Cardiac muscle cell (in vitro differentiated cells and primary cell): ENCODE measurements around the gene DHX30. TPM values are rescaled to one million over a fixed set of nuclear protein-coding genes. Genes with fewer than 3 reads are reported as not detected.
A peak's percentile ranks its signal among the peaks of the same experiment; 100 is the strongest.
"Not testable (repeated sequence)": the region's sequence is repeated elsewhere in the genome, so short reads cannot be mapped to it uniquely, and the experiment has no call there.

Experiments used
- DNase-seq, 2 donors: peaks; one replicate each; pipeline versions ENCODE4 v3.0.0 to v3.0.0-alpha.2; 2010 to 2017; ENCODE audit warnings: low read depth in 1 of 2, low spot score in 1 of 2
- H3K27ac ChIP-seq: fragments of 200-600 bp; sonication (generic); 2 replicates; pipeline ENCODE4 v1.5.1; 2016
- H3K27me3 ChIP-seq: fragments of 200-600 bp; sonication (generic); 2 replicates; pipeline ENCODE4 v1.6.0; 2016; ENCODE audit warnings: control low read depth
- H3K36me3 ChIP-seq: fragments of 200-600 bp; sonication (generic); 2 replicates; pipeline ENCODE4 v1.5.1; 2016; ENCODE audit warnings: control low read depth
- H3K4me1 ChIP-seq: fragments of 200-600 bp; sonication (generic); 2 replicates; pipeline ENCODE4 v1.8.1; 2017; ENCODE audit warnings: low read depth, mild to moderate bottlenecking, mixed run types
- H3K4me3 ChIP-seq: fragments of 200-600 bp; sonication (generic); 2 replicates; pipeline ENCODE4 v1.5.1; 2016; ENCODE audit warnings: mild to moderate bottlenecking
- H3K9me3 ChIP-seq: fragments of 200-600 bp; sonication (generic); 2 replicates; pipeline ENCODE4 v1.5.1; 2017; ENCODE audit warnings: low read depth, mild to moderate bottlenecking, control low read depth
- polyA plus RNA-seq: library from polyadenylated mRNA; unstranded; fragments of >200 nt; fragmentation: Nextera tagmentation; extraction: Ambion mirVana; gene quantifications from 2 replicates; pipeline ENCODE4 v1.2.1, GENCODE V29; 2016
- total RNA-seq: library from RNA; depleted of rRNA; stranded (reverse); fragments of >200 nt; gene quantifications from 2 replicates; pipeline ENCODE4 v1.2.3, GENCODE V29; 2016
- TF ChIP-seq, protein P1 (sequence below): IDR thresholded peaks from 2 replicates; pipeline ENCODE4 v1.5.1; 2012; ENCODE audit warnings: low read depth, mild to moderate bottlenecking, low read length

DHX30 gene, protein sequence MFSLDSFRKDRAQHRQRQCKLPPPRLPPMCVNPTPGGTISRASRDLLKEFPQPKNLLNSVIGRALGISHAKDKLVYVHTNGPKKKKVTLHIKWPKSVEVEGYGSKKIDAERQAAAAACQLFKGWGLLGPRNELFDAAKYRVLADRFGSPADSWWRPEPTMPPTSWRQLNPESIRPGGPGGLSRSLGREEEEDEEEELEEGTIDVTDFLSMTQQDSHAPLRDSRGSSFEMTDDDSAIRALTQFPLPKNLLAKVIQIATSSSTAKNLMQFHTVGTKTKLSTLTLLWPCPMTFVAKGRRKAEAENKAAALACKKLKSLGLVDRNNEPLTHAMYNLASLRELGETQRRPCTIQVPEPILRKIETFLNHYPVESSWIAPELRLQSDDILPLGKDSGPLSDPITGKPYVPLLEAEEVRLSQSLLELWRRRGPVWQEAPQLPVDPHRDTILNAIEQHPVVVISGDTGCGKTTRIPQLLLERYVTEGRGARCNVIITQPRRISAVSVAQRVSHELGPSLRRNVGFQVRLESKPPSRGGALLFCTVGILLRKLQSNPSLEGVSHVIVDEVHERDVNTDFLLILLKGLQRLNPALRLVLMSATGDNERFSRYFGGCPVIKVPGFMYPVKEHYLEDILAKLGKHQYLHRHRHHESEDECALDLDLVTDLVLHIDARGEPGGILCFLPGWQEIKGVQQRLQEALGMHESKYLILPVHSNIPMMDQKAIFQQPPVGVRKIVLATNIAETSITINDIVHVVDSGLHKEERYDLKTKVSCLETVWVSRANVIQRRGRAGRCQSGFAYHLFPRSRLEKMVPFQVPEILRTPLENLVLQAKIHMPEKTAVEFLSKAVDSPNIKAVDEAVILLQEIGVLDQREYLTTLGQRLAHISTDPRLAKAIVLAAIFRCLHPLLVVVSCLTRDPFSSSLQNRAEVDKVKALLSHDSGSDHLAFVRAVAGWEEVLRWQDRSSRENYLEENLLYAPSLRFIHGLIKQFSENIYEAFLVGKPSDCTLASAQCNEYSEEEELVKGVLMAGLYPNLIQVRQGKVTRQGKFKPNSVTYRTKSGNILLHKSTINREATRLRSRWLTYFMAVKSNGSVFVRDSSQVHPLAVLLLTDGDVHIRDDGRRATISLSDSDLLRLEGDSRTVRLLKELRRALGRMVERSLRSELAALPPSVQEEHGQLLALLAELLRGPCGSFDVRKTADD
- total RNA-seq: 118 and 120 TPM in 2 replicates
- polyA plus RNA-seq: 86.4 and 94.4 TPM in 2 replicates

DNA sequence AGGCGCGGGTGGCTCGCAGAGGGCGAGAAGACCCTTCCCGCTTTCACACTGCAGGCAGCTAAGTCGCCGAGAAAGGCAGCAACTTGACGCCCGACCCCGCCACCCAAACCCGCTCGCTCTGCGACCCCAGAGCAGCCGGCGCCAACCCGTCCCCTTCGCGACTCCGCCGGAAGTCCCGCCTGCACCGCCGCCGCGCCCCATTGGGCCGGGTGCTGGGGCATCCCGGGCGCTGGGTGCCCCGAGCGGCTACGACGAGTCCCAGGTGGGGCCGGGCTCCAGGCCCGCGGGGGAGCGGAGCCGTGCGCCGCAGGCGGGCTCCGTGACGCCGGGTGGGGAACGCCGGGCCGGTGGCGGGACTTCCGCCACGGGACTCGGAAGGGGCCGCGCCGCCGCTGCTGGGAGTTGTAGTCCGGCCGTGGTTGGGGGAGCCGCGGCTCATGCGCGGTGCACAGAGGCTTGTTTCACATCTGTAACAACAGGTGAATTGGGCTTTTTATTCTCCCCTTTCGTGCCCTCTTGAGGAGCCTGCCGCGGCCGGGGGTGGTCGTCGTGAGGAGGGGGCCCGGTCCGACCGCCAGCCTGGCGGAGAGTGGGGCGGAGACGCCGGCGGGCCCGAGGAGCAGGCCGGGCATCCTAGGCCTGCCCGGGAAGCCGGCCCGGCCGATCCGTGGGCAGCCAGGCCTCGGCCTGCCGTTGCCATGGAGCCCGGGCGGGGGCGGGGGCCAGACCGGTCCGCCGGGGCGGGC lies at the start of gene DHX30:
Gene DHX30, plus strand, starts transcription at position 405 of the 746 bp plus-strand sequence. CDS start 7,546 bp downstream, outside the sequence.
- TF ChIP-seq, protein P1, sequence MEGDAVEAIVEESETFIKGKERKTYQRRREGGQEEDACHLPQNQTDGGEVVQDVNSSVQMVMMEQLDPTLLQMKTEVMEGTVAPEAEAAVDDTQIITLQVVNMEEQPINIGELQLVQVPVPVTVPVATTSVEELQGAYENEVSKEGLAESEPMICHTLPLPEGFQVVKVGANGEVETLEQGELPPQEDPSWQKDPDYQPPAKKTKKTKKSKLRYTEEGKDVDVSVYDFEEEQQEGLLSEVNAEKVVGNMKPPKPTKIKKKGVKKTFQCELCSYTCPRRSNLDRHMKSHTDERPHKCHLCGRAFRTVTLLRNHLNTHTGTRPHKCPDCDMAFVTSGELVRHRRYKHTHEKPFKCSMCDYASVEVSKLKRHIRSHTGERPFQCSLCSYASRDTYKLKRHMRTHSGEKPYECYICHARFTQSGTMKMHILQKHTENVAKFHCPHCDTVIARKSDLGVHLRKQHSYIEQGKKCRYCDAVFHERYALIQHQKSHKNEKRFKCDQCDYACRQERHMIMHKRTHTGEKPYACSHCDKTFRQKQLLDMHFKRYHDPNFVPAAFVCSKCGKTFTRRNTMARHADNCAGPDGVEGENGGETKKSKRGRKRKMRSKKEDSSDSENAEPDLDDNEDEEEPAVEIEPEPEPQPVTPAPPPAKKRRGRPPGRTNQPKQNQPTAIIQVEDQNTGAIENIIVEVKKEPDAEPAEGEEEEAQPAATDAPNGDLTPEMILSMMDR: no peak

DNA sequence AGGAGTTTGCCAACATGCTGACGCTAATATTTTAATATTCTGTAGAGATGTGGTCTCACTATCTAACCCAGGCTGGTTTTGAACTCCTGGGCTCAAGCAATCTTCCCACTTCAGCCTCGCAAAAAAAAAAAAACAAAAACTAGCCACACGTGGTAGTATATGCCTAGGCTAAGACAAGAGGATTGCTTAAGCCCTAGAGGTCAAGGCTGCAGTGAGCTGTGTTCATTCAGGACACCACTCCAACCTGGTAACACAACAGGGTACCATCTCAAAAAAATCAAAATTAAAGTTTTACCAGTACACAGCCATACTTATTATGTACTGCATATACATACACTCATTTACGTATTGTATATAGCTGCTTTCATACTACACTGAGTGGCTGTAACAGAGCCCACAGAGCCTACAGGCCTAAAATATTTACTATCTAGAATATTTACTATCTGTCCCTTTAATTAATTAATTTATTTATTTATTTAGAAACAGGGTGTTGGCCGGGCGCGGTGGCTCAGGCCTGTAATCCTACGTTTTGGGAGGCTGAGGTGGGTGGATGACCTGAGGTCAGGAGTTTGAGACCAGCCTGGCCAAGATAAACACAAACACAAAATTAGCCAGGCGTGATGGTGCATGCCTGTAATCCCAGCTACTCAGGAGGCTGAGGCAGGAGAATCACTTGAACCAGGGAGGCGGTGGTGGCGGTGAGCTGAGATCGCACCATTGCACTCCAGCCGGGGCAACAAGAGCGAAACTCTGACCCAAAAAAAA lies 44.5 kb upstream of the DHX30 start:
- H3K27me3 ChIP-seq: no peaks in the 10 kb centered on the region
- peaks cover 9% of the 10 kb centered on the region for H3K36me3 ChIP-seq
- TF ChIP-seq, protein P1: no peak
- no peak overlapping the region for H3K27ac ChIP-seq
- no peak for DNase-seq
- no peak overlapping the region for H3K4me3 ChIP-seq
- no peaks in the 10 kb centered on the region for H3K4me1 ChIP-seq
- H3K9me3 ChIP-seq: no peaks in the 10 kb centered on the region

More for the DNA sequence above, at the start of gene DHX30:
- Histone ChIP-seq H3K4me3 (peak within 1 kb of the TSS; percentile 74), H3K27me3 (no peaks in the 10 kb centered on the region), H3K4me1 (peaks cover 4% of the 10 kb centered on the region), H3K36me3 (peaks cover 10% of the 10 kb centered on the region), H3K9me3 (no peaks in the 10 kb centered on the region), H3K27ac (peak within 1 kb of the TSS; percentile 96)
- peak; percentile 92 for DNase-seq

DNA sequence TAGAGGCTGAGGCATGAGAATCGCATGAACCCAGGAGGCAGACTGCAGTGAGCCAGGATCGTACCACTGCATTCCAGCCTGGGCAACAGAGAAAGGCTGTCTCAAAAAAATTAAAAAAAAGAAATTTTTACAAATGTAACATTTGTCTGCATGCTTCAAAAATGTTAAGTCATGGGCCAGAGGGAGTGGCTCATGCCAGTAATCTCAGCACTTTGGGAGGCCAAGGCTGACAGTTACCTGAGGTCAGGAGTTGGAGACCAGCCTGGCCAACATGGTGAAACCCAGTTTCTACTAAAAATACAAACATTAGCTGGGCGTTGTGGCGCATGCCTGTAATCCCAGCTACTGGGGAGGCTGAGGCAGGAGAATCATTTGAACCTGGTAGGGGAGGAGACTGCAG lies 42.7 kb upstream of the DHX30 start:
- H3K4me1 ChIP-seq, H3K27me3 ChIP-seq, H3K9me3 ChIP-seq, DNase-seq, H3K4me3 ChIP-seq, H3K27ac ChIP-seq: not testable (repeated sequence)
- H3K36me3 ChIP-seq: peaks cover 13% of the 10 kb centered on the region

DNA sequence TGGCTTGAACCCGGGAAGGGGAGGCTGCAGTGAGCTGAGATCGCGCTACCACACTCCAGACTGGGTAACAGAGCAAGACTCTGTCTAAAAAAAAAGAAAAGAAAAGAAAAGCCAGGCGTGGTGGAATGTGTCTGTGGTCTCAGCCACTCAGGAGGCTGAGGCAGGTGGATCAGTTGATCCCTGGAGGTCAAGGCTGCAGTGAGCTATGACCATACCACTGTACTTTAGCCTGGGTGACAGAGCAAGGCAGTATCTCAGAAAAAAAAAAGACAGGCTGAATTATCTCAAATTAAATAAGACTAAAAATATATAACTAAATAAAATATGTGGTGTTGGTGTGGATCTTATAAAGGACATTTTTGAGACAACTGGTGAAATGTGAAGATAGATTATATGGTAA lies 41.9 kb upstream of the DHX30 start:
- TF ChIP-seq, protein P1: no peak
- no peak overlapping the region for H3K27ac ChIP-seq
- DNase-seq: no peak
- no peaks in the 10 kb centered on the region for H3K9me3 ChIP-seq
- no peaks in the 10 kb centered on the region for H3K4me1 ChIP-seq
- no peak overlapping the region for H3K4me3 ChIP-seq
- no peaks in the 10 kb centered on the region for H3K27me3 ChIP-seq
- peaks cover 13% of the 10 kb centered on the region for H3K36me3 ChIP-seq

DNA sequence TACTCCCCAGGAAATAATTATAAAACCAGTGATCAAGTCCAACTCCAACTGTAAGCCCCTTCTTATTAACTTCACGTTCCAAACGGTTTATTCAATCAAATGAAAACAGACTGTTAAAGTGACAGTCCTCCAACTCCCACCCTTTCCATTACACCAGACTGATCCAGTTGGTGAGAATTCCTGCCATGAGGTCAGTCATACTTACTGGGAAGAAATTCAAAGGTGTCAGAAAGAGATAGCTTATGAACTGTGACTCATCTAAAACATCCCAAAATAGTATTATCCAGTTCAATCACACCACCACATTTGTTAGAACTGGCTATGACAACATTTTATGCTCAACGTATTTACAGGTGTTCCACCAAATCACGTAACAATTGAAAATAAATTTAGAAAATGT lies 40.7 kb upstream of the DHX30 start:
- H3K27me3 ChIP-seq: no peaks in the 10 kb centered on the region
- H3K27ac ChIP-seq: peak overlapping the region; percentile 50
- peak in 1 of 2 donors; percentile 19 for DNase-seq
- no peaks in the 10 kb centered on the region for H3K9me3 ChIP-seq
- H3K36me3 ChIP-seq: peaks cover 10% of the 10 kb centered on the region
- TF ChIP-seq, protein P1: no peak
- H3K4me3 ChIP-seq: no peak overlapping the region
- no peaks in the 10 kb centered on the region for H3K4me1 ChIP-seq
